Measurements from ENCODE around the gene CACNA1D.

DNA sequence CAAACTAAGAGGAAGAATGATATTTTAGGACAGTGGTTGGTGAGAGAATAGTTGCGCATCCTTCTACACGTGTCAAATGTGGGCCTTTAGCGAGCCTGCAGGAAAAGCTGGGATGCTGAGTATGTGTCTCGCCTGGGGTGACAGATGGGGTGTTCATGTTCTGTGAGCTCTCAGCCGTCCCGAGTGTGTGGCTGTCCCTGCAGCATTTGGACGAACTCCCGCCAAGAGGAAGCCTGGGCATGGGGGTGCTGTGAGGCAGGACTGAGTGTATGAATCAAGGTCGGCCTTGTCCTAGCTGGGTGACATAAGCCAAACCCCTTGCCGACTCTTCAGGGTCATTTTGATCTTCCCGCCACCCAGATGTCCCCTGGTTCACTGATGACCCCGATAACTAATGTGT is 94.8 kb downstream of the CACNA1D start:
- no peak for TF ChIP-seq EZH2 (IDR thresholded peaks at IDR 0.05; ENCODE audit: low read length, missing control alignments)
- no peak for TF ChIP-seq CTCF (conservative IDR thresholded peaks at IDR 0.05 in 1 of 2, IDR thresholded peaks at IDR 0.05 in 1 of 2; ENCODE audit: low read depth in 1 of 2, low read length in 2 of 2)
